GDM1 (cell line): ENCODE measurements around the gene FAM240A.

ENCODE experiments used
- DNase-seq: peaks from one replicate; lab custom pipeline; 2025; lab: John Stamatoyannopoulos, UW

The FAM240A gene

DNA sequence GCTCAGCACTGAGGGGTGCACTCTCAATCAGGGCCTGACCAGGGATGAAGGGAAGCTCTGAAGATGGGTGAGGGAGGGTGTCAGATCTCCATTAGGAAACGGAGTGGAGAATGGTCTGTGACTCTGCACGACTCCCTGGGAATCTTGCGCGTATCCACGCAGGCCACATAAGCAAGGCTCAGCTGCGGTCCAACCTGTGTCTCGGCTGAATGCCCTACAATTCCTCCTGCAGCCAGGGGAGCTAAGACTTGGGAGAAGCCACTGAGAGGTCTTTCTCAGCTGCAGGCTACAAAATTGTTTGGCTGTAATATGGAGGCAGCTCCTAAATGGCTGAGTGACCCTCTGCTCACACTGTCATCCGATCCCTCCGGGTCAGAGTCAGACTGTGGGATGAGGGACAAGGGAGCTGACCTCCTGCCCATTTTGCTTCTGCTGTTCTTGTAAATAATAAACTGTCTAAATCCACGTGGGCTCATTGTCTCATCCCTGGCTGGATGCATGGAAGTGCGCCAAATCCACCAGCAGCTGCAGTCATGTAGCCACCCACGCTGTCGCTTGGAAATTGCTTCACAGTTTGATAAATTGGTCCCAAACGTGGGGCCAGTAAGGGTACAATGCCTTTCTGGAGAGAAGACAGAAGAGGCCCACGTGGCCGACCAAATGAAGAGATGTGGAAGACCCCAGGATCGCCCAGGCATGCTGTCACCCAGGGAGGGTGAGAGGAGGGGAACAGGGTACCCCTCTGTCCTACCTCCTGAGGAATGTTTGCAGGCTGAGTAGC is 50.6 kb downstream of the FAM240A start:
- DNase-seq: no peak

DNA sequence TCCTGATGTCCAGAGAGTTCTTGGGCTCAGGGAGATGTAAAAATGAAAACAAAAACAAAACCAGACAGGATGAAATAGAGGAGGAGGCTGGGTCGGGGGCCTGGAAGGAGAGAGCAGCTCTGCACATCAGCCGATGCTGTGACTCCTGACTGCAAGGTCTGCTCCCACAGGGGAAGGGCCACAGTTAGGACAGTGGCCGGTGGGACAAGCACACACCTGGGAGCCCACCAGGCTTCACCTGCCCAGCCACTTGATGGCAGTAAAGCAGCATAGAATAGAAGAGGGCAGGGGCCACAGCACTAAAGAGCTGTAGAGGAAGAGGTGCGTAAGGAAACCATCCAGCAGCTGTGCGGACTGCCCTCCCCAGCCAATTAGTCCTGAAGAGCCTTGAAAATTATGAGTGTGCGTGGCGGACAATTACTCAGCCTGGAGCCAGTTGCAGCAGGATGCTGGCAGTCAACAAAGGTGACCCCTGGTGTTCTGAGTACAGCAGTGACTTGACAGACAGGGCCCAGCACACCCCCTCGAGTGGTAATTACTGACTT is 51.3 kb downstream of the FAM240A start:
- DNase-seq: peak; percentile 27

DNA sequence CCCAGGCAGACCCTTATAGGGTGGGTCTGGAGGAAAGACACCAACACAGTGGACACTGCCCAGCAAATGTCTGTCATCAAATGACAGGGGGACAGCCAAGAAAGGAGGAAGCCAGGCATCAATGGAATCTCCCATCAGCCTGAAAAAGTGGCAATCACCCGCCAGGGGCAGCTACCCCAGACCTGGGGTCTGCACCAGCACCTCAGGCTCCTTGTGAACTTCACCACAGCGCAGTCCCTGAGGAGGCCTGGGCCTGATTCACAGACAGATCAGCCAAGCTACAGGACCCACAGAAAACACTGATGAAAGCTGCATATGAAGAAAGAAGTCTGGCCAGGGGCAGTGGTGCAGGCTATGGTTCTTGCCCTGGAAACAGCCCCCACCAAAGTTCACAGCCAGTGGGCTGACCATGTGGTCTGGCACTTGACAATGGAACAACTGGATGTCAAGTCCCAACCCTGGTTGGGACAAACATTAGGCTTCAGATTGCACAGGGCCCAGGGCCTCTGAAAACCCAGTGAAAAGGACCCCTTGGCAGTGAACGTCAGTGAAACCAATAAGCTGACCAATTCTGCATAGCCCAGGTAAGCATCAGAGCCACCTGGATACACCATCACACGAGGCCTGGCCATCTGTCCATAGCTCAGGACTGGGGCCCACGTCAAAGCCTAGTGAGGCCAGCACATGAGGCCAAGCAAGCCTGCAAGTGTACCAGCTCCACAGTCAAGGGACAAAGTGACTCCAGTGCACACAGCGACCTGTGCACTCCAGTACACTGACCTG is 52.1 kb downstream of the FAM240A start:
- no peak for DNase-seq

DNA sequence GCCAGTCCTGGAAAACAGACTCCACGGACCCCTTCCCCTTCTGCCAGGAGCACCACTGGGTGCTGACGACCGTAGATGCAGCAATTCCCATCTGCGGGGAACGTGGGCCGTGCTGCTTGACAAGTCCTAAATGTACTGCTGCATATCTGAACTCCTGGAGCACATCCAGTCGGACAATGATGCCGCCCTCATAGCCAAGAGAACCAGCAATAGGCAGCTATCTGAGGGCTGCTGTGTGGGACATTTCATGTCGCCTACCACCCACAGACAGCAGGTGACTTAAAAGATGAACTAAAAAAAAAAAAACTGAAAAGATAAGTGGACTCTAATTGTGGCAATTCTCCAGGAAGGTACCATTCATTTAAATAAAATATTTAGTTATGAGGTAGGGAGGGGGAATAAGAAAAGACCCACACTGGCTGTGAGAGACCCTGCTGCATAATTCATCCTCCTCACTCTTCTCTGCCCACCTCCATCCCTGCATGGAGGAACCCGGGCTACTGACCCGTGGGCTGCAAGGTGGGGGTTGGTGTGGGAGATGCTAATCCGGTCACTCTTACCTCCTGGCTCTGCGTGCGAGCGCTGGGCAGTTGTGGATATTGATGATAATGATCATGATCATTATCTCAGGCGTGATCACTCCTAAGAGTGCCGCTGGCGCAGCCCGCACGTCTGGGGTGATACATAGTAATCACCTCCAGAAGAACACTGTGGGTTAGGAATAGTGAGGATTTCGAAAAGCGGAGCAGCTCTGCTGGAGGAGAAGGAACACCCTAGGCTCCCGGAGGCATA is 52.8 kb downstream of the FAM240A start:
- DNase-seq: no peak

DNA sequence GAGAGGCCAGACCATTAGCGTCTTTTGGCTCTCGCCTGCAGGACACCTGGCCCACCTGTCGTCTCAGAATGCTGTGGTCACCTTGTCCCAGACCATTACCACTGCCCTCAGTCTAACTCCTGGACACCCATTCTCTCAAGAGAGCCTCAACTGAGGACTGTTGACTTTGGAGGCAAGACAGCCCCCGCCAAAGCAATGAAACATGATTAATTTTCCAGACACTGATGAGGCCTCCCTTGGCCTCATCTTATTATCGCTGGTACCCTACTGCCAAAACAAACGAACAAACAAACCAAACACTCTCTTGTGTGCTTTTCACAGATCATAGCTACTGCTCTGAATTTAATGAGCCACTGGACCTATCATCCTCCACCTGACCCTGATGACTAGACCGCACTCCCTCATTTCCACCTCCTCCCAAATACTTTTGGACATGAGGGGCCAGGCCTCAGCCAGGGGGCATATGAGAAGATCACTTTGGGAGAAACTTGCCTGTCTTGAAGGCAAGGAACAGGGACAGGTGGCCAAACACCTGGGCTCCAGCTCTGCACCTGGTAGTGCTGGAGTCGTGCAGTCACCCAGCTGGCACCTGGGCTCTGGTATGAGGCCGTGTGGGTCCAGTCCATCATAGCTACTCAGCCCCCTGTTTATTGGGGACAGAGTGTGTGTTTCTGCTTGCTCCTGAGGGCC is 53.6 kb downstream of the FAM240A start:
- DNase-seq: no peak

DNA sequence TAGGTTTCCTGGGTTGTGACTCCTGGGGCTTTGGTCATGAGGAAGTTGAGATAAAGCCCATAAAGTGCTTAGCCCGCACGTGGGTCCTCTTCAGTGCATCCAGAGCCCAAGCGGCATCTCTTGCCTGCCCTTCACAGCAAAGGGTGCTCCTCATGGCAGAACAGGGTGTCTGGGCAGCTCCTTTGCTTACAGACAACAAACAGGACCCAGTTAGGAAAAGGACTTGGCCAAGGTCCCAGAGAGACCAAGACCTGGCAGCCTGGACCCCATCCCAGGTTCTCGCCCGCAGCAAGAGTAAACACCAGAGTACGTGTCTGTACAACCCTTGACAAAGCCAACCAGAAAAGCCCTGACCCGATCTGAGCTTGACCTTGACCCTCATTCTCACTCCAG is 54.1 kb downstream of the FAM240A start:
- no peak for DNase-seq

DNA sequence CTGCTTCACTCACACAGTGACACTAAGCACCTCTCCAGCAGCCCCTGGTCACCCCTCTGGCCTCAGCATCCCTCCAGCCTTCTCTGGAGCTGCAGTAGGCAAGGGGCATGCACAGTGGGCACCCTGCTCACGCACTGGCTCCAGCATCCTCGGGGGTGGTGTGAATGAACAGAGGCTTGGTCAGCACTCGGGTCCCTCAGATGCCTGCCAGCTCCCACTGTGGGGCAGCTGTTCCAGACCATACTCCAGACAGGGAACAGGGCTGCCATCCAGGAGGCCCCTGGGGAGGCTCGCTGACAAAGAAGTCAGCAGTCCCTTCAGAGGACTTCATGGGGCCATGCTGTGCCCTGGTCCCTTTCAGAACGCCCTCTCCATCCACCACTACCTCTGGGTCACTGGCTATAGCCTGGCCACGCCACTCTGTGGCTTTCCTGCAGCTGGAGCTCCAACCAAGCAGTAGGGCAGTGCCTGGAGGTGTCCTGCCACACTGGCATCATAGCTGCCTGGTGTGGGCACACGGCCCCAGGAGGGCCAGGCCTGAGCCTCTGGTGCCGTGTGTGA is 54.8 kb downstream of the FAM240A start:
- no peak for DNase-seq

DNA sequence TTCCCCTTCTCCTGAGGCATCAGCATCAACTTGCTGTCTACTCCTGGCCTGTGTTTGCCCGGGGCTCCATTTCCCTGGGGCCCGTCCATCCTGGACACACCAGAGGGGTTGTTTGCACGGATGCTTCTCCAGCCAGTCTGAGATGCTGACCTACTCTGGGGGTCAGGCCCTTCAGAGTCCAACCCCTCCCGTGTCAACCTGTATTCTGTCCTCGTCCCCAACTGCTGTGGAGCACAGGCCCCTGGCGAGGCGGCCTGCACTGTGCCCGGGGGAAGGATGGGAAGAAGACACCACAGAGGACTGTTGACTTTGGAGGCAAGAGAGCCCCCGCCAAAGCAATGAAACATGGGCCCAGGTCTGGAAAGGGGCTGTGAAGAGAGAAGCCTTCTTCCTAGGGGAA is 55.3 kb downstream of the FAM240A start:
- DNase-seq: no peak

DNA sequence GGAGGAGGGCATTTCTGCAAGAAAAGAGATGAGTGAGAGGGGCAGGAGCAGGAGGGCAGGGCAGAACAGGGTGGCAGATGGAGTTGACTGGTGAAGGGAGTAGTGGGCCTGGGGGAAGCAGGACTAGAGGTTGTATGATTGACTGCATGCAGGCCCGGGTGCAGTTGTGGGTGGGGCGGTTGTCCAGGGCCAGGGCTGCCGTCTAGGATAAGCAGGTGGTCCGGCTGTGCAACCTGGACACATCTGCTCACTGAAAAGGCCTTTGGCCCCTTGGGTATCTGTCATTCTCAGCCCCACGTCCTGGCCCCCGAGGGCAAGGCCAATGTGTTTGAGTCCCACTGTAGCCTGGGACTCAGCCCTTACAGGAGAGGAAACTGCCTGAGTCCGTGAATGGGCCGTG is 55.8 kb downstream of the FAM240A start:
- DNase-seq: no peak

DNA sequence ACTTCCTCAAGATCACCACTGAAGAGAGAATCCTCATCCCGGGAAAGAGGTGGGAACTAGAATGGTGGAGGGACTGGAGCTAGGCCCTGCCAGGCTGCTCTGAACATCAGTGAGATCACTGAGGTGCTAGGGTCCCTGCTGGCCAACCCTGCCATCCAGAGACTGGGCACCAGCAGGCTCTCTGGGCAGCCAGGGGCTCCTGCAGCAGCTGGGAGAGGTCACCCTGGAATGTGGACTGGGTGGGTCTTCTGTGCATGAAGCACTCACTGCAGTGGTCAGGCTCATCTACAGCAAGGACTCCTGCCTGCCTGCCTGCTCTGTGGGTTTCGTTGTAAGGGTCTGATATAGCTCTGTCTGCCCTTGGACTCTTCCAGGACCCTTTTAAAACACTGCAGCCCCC is 56.3 kb downstream of the FAM240A start:
- DNase-seq: no peak

DNA sequence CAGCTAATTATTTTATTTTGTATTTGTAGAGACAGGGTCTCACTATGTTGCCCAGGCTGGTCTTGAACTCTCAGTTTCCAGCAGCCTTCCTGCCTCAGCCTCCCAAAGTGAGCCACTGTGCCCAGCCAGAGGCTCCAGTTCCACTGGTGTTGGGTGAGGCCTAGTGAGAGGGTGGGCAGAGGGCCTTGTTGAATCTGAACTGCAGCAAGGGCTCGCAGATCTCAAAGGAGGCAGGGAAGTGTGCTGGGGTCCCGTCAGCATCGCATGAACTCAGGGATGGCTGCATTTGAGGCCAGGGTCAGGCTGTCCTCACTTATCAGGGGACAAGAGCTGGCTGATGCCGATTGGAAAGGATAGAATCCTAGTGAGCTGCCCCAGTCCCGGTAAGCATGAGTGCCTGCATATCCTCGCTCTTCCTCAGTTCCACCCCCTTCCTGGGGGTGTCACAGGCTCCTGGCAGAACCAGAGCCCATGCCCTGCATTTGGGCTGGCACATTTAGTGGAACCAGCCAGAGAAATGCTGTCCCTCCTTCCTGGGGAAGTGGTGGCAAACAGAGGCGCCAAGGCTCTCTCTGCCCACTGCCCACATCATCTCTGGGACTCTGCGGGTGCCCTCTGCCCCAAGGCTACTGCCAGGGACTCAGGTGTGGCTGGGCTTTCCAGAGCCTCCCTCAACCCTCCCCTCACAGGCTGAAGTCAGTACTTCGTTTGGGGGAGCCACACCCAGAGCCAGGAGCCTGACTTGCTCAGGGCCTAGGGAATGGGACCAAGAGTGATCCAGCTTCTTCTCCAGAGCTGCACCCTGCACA is 57.1 kb downstream of the FAM240A start:
- DNase-seq: no peak

DNA sequence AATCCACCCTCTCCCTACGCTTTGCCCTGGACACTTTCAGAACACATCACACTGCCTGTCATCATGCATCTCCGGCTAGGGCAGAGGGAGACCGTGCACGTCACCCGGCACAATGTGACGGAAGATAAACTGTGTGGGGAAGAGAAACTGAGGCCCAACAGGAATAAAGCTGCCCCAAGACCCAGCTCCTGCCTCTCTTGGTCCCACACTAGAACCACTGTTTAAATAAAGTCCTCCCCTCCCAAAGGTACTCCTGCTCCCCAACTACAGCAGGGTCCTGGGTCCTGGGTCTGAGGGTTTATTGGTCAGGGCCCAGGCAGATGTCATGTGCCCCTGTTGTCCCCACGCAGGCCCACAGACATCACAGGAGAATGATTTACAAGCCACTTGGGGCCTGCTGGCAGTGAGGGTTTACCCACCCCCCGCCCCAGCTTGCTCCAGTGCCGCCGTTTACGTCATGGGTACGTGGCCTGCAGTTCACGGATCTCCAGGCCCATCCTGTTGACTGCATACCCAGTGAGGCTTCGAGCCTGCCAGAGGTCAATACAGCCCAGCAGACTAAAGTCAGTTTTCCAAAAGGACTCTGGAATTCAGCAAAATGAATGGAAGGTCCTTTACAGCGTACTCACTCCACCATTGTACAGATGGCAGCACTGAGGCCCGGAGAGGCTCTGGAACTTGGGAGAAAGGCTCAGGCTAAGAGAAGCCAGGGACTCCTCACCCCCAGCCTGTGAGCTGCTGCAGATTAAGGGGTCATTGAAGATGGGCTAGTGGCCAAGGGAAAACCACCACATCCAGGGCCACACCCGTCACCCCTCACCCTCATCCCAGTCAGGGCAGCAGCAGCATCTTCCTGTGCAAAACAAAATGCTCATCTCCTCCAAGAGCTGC is 57.9 kb downstream of the FAM240A start:
- DNase-seq: no peak

DNA sequence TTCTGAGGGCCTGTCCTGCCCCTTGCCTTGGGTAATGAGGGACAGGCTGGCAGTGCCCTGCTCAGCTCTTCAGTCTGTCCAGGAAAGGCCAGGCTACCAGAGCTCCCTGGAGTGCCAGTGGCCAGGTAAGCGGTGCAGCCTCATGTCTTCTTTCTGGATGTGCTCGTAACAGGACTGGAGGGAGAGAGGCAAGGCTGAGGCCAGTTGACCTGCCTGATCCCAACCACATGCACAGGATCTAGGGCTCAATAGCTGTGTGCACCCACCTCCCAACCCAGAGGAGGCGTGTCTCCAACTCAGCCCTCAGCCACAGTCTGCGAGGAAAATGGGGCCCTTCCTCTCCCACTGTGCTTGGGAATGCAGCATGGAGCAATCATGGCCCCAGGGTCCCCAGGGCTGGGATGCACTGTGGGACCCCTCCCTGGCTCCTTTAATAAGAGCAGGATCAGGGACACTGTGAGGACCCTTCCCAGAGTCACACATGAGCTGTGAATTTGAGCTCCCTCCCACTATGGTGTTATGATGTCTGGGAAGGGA is 58.6 kb downstream of the FAM240A start:
- DNase-seq: no peak

DNA sequence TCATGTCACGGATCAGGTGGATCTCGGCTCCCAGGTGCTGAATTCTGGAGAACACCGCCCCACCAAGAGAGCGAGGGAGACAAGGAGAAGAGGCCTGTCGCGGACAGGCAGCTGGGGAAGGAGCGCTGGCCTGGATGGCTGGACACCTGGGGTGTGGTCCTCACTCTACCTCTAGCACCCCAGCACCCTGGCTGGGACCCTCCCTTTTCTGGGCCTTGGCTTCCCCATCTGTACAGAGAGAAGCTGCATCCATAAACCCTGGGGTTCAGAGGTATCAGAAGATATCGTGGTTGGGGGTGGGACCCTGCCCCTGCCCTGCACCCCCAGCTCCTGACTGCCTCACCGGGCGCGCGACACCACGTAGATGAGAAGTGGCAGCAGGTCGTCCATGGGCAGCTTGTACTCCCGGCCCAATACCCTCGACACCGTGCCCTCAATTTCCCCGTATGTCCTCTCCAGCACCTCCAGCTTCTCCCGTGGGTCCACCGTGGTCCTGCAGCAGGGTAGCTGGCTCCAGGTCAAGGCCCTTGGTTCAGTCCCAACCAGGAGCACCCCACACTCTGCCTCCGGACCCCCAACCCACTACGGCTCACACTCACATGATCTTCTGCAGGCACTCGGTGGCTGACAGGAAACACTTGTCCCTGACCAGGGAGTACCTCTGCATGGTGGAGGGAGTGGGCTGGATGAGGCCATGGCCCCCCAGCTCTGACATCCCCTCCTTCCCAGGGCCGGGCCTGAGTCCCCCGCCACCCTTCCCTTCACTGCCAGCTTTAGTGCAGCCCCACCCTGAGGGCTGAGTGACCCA is 59.4 kb downstream of the FAM240A start:
- no peak for DNase-seq

DNA sequence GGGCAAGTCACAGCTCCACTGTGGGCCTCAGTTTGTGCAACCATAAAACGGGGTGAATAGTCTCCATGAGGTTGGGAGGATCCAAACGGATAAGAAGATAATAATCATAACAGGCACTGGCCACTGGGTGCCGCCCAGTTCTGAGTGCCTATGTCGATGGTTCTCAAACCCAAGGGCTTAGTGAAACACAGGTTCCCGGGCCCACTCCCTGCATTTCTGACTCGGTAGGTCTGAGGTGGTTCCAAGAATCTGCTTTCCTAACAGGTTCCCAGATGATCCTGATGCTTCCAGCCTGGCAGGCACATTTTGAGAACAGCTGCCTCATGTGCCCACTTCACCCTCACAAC is 60.0 kb downstream of the FAM240A start:
- no peak for DNase-seq

DNA sequence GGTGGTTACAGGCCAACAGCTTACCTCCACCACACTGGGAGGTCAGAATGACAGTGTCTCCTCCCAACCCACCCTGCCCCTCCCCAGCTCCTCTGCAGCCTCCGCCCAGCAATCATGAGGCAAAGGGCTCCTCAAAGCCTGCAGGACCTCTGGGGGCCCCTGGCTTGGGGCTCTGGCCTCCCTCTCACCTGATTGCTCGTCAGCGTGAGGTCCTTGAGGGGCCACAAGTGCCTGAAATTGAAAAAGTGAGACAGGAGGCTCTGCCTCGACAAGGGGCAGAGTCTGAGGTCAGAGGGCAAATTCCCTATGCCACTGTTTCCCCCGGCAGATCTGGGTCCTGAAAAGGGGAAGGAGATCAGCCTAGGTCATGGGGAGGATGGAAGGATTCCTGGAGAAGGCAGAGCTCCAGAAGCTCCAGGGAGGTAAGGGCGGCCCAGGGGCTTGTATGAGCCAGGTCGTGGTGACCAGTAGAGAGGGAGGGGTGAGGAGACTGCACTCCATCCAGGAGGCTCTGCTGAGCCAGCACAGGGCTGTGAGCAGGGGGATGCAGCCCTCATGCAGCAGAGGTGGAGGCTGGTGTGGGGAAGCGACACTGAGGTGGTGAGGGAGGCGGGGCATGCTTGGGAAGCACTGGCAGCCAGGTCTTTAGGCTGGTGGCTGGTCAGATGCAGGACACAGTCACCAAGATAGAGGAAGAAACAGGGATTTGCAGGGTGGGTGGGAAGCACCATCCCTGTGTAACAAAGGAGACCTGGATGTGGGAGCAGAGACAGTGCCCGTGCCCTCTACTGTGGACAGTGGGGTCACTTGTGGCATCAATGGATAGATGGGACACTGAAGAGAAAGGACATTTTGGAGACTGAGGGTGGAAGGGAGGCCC is 61.1 kb downstream of the FAM240A start:
- DNase-seq: no peak

DNA sequence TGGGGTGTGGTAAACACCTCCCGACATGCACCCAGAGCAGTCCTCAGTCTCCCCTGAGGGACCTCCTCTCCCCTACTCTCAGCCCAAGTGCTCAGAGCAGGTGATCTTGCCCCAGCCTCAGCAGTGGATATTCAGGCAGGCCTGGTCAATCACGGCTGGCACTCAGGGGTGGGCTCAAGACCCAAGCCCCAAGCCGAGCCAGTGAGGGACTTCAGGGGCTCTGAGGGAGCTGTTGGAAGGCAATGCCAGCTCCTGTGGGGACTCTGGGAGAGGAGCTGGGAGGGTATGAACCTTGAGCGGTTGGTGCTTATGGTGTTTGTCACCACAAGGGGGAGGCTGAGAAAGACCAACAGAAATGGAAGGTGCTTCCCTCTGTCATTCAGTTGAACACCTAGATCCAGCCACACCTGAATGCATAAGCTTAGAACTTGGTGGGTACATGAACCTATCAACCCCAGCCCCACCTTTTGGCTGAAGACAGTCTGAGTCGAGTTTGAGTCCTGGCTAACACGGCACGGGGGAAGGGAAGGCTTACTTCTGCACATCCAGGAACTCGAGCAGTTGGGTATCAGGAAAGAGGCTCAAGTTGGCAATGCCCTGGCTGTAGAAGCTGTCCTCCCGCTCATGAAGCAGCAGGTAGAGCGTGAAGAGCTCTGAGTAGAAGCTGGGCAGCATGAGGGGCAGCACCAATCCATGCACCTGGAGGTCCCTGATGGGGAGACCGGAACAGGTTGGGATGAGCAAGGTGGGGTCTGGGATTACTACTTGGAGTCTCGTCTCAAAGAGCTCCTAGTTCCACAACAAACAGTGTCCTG is 61.9 kb downstream of the FAM240A start:
- no peak for DNase-seq
